ENCODE data around the gene CCKAR. TPM values are rescaled to one million over a fixed set of nuclear protein-coding genes. Genes with fewer than 3 reads are reported as not detected.
A peak's percentile ranks its signal among the peaks of the same experiment; 100 is the strongest.

Gene CCKAR, protein sequence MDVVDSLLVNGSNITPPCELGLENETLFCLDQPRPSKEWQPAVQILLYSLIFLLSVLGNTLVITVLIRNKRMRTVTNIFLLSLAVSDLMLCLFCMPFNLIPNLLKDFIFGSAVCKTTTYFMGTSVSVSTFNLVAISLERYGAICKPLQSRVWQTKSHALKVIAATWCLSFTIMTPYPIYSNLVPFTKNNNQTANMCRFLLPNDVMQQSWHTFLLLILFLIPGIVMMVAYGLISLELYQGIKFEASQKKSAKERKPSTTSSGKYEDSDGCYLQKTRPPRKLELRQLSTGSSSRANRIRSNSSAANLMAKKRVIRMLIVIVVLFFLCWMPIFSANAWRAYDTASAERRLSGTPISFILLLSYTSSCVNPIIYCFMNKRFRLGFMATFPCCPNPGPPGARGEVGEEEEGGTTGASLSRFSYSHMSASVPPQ
- total RNA-seq = not detected in 2 replicates

DNA sequence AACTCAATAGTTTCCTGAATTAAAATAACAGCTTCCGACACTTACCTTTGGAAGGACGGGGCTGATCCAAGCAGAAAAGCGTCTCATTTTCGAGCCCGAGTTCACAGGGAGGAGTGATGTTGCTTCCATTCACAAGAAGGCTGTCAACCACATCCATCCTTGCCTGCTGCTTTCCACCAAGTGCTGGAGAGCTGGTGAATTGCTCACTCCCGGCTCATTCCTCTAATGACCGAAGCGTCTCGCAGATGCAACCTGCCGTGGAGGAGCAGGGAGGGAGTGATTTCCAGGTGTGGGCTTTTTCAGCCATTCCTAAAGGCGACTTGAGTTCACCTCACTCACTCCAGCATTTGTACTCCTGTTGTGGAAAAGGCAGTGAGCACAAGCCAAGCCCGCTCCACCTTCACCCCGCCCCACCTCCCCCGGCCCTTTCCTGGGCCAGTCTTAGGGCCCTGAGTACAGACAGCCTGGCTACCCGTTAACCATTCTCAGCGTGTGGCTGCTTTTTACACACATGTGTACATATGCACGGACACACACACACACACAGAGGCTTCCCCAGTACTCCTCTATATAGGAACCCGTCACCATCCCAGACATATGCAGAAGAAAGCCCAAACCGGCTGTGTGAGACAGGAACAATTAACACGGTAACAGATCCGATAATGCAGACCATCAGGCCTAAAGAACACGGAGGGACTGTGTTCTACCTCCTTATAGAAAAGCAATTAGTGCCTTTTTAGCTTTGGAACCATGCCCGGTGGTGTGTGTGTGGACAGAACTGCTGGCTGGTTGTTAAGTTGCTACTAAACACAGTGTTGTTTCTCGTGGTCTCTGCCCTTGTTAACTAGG, at the start of gene CCKAR:
Gene CCKAR (minus strand): TSS at position 374 of the 849 bp plus-strand sequence. CDS start 217 bp downstream, at position 157.
- H3K4me3 ChIP-seq (ENCODE audit: low read depth, low read length) = no peak within 1 kb of the TSS
- DNase-seq (ENCODE audit: low read depth) = peak; percentile 2
- TF ChIP-seq, protein P1, sequence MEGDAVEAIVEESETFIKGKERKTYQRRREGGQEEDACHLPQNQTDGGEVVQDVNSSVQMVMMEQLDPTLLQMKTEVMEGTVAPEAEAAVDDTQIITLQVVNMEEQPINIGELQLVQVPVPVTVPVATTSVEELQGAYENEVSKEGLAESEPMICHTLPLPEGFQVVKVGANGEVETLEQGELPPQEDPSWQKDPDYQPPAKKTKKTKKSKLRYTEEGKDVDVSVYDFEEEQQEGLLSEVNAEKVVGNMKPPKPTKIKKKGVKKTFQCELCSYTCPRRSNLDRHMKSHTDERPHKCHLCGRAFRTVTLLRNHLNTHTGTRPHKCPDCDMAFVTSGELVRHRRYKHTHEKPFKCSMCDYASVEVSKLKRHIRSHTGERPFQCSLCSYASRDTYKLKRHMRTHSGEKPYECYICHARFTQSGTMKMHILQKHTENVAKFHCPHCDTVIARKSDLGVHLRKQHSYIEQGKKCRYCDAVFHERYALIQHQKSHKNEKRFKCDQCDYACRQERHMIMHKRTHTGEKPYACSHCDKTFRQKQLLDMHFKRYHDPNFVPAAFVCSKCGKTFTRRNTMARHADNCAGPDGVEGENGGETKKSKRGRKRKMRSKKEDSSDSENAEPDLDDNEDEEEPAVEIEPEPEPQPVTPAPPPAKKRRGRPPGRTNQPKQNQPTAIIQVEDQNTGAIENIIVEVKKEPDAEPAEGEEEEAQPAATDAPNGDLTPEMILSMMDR (conservative IDR thresholded peaks at IDR 0.05; ENCODE audit: low read depth, low read length) = no peak

DNA sequence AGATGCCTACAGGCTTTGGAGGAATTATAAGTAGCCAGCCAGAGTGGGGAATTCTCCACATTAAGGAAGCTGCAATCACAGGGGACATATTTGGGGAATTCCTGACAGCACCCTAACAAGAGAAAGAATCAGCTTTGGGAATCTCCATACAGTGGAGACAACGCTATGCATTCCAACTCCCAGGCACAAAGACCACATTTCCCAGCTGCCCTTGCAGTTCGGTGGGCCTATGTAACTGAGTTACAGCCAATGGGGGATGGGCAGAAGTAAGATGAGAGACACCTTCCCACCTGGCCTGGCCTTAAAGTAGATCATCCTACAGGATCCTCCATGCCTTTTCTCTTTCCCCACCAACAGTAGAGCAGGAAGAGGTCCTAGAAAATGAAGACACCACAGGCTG, 43.4 kb upstream of the CCKAR start:
- no peak for DNase-seq (ENCODE audit: low read depth)
- H3K4me3 ChIP-seq (ENCODE audit: low read depth, low read length) = no peak overlapping the region
- TF ChIP-seq, protein P1 (conservative IDR thresholded peaks at IDR 0.05; ENCODE audit: low read depth, low read length) = no peak

DNA sequence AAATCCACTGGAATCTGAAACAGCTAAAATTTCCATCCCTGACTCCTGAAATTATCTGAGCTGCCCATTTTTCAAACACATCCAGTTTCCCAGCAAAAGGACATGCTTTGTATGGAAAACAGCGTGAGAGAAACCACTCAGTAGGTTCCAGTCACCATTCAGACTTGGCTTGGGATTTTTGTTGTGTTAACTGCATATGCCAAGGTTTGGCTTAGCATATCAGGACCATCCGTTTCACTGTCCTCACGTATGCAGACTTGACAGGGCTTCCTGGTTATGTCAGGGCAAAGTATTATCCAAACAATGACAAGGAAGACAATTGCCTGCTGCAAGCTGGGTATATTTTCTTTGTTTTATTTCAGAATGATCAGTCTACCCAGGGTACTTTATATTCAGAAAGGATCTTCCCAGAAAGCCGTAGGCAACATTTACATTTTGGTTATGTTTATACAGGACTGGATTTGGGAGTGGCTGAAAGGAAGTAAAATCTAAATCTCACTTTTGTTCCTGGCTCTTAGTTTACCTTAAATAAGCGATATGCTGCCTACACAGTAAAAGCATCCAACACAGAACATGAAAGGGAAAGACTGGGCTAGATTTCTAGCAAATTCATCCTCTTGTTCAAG, 41.3 kb upstream of the CCKAR start:
- TF ChIP-seq, protein P1 (conservative IDR thresholded peaks at IDR 0.05; ENCODE audit: low read depth, low read length) = no peak
- no peak for DNase-seq (ENCODE audit: low read depth)
- no peak overlapping the region for H3K4me3 ChIP-seq (ENCODE audit: low read depth, low read length)

DNA sequence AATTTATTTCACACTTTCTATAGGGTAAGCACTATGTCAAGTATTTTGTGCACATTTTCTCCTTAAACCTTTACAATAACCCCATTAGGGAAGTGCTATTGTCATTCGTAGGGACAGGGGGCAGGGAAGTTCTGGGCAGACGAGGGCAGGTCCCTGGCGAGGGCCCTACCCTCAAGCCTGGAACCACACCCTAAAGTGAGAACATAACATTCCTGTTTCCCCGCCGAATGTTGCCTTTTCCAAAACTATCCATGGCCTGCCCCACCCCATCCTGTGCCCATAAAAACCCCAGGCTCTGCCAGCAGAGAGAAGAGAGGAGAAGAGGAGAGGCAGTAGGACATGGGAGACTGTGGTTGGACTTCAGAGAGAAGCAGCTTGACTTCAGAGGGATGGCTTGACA, 39.8 kb upstream of the CCKAR start:
- TF ChIP-seq, protein P1 (conservative IDR thresholded peaks at IDR 0.05; ENCODE audit: low read depth, low read length) = no peak
- no peak overlapping the region for H3K4me3 ChIP-seq (ENCODE audit: low read depth, low read length)
- no peak for DNase-seq (ENCODE audit: low read depth)

DNA sequence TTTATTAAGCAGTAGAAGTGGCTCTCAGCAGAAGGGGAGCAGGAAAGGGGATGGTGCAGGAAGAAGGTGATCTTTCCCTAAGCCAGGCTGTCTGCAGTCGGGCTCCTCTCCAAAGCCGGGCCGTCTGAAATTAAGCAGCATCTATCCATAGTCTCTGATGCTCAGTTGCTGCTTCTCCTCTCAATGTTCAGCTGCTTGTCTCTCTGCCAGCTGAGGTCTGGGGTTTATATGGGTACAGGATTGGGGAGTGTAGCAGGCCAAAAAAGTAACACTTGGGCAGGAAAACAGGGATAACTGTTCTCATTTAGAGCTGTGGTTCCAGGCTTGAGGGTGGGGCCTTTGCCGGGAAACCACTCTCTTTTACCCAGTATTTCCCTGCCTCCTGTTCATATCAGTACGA, 39.2 kb upstream of the CCKAR start:
- TF ChIP-seq, protein P1 (conservative IDR thresholded peaks at IDR 0.05; ENCODE audit: low read depth, low read length) = no peak
- H3K4me3 ChIP-seq (ENCODE audit: low read depth, low read length) = no peak overlapping the region
- no peak for DNase-seq (ENCODE audit: low read depth)

DNA sequence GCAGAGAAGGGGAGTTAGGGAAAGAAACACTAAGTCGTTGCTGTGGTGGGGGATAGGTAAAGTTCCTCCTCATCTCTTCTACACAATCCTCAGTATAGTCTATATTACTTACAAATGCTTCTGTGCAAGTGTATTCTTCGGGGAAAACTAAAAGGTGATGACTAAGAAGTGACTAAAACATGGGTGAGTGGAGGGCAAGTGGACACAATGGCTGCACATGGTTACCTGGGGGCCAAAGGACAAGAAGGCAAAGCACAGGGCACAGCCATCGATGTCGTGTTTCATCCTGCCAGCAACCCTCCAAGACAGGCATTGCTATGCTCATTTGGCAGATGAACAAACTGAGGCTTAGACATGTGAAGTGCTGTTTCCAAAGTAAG, 35.5 kb upstream of the CCKAR start:
- DNase-seq (ENCODE audit: low read depth) = peak; percentile 55
- no peak overlapping the region for H3K4me3 ChIP-seq (ENCODE audit: low read depth, low read length)
- TF ChIP-seq, protein P1 (conservative IDR thresholded peaks at IDR 0.05; ENCODE audit: low read depth, low read length) = no peak

Data from epithelial cell of proximal tubule (primary cell).